Tibial artery (tissue), 4 donors: Measurements from ENCODE around the gene ETV6.

Source experiments
- DNase-seq, 2 donors: peaks; one replicate each; pipeline ENCODE4 v3.0.0-alpha.2; 2019
- H3K27ac ChIP-seq, 2 donors: fragments of 200-600 bp; sonication (generic) in 1 of 2; 1 replicate in 1 of 2; 2 replicates in 1 of 2; pipeline ENCODE4 v1.5.1; 2018 to 2019; ENCODE audit warnings: mild to moderate bottlenecking in 1 of 2
- H3K27me3 ChIP-seq, 2 donors: fragments of 200-600 bp; sonication (generic) in 1 of 2; one replicate each; pipeline versions ENCODE4 v1.5.1 to v1.6.0; 2016 to 2019
- H3K36me3 ChIP-seq, 3 donors: fragments of 200-600 bp; sonication (generic) in 2 of 3; one replicate each; pipeline ENCODE4 v1.5.1; 2016 to 2019; ENCODE audit warnings: mild to moderate bottlenecking in 2 of 3
- H3K4me1 ChIP-seq, 4 donors: fragments of 200-600 bp; sonication (generic) in 2 of 4; 1 replicate in 3 of 4; 2 replicates in 1 of 4; pipeline ENCODE4 v1.5.1; 2016 to 2019
- H3K4me3 ChIP-seq, 2 donors: fragments of 200-600 bp; sonication (generic) in 1 of 2; 1 replicate in 1 of 2; 2 replicates in 1 of 2; pipeline ENCODE4 v1.5.1; 2018 to 2019; ENCODE audit warnings: mild to moderate bottlenecking in 2 of 2
- H3K9me3 ChIP-seq, 3 donors: fragments of 200-600 bp; sonication (generic) in 1 of 3; one replicate each; pipeline ENCODE4 v1.5.1; 2016 to 2019
- CTCF ChIP-seq, 2 experiments: fragments of 200-600 bp in 1 of 2; fragments of 450-650 bp in 1 of 2; IDR thresholded peaks; one replicate each; pipeline ENCODE4 v1.5.1; 2017 to 2019; ENCODE audit warnings: antibody characterized with exemption in 2 of 2, mild to moderate bottlenecking in 1 of 2, moderate library complexity in 1 of 2
- intact Hi-C: fragments of 100-400 bp; cut with DNase I; formaldehyde crosslinking; loops from one replicate; pipeline ENCODE4 v1.15.0; 2023; ENCODE audit warnings: low total_unique reads

Gene ETV6

DNA sequence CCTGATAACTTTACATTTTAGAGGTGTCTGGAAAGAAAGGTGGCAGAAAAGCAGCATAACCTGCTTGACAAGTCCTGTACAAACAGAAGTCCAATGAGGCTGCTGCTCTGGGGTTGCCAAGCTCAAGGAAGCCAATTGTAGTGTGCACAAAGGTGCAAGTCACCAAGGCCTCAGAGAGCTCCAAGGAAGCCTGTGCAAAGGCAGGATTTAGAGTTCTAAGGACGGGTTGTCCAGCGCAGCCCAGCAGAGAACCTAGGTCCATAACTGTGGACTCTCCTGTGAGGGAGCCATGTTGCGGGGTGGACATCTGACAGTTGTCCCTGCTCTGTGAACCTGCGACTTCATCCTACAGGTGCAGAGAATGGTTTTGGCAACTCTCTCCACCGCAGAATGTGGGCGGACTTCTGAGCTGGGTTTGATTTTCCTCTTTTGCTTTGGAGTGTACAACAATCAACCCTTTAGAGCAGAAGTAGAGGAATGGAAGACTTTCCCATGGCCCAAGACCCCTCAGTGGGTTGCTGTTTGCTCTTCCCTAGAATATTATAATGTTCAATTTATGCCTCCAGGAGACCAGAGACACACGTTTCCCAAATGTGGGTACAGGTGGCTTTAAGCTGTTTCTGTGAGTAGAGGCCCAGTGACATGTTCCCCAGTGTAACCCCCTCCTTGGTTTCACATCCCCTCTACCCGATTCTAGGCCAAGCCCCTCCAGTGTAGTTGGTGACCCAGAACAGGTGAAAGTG lies 81.0 kb downstream of the ETV6 start:
- no peak for TF ChIP-seq CTCF (IDR thresholded peaks at IDR 0.05)
- H3K4me3 ChIP-seq = no peak overlapping the region
- no peaks in the 10 kb centered on the region for H3K9me3 ChIP-seq
- intact Hi-C loops = no loop called here
- DNase-seq = no peak
- no peaks in the 10 kb centered on the region for H3K27me3 ChIP-seq
- H3K36me3 ChIP-seq = peaks cover 0 to 4% (median 0%) of the 10 kb centered on the region in 3 donors
- H3K4me1 ChIP-seq = peaks cover 0 to 89% (median 65%) of the 10 kb centered on the region in 4 donors
- H3K27ac ChIP-seq = peak overlapping the region; percentile 55 to 76

DNA sequence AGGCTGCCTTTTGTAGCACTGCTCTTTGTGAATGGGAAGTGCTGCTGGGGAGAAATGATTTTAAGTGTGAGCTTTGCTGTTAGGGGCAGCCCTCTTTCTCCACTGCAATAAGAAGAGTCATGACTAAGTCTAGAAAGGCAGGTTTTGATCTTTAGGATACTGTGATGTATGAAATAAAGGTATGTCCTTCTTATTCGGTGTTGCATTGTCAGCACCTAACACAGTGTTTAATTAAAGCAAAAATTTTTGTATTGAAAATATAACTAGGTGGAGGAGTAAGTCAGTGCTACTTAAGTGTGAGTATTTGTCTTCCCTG lies 81.5 kb downstream of the ETV6 start:
- no peaks in the 10 kb centered on the region for H3K27me3 ChIP-seq
- peaks cover 0 to 86% (median 62%) of the 10 kb centered on the region in 4 donors for H3K4me1 ChIP-seq
- intact Hi-C loops = no loop called here
- H3K9me3 ChIP-seq = no peaks in the 10 kb centered on the region
- peak overlapping the region; percentile 55 to 76 for H3K27ac ChIP-seq
- peaks cover 0 to 4% (median 0%) of the 10 kb centered on the region in 3 donors for H3K36me3 ChIP-seq
- no peak for TF ChIP-seq CTCF (IDR thresholded peaks at IDR 0.05)
- H3K4me3 ChIP-seq = no peak overlapping the region
- DNase-seq = no peak

DNA sequence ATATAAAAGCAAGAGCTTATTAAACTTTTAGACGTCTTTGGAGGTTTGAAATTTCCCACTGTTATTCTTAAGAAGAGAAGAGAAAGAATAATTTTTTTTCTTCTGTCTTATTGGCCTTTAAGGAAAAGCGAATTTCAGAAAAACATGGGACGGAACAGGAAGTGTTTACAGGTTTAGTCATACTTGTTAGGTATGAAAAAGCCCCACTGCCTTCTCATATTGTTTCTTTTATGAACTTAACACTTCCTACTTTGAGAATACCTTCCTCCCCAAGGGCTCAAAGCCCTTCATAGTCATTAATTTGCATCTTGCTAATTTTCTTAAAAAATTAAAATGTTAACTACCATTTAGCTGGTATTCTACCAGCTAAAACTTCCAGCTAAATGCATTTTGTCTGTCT lies 82.0 kb downstream of the ETV6 start:
- intact Hi-C loops = no loop called here
- TF ChIP-seq CTCF (IDR thresholded peaks at IDR 0.05) = no peak
- H3K4me3 ChIP-seq = no peak overlapping the region
- DNase-seq = no peak
- no peaks in the 10 kb centered on the region for H3K9me3 ChIP-seq
- H3K27ac ChIP-seq = peak overlapping the region; percentile 55 to 76
- peaks cover 0 to 88% (median 60%) of the 10 kb centered on the region in 4 donors for H3K4me1 ChIP-seq
- peaks cover 0 to 4% (median 0%) of the 10 kb centered on the region in 3 donors for H3K36me3 ChIP-seq
- H3K27me3 ChIP-seq = no peaks in the 10 kb centered on the region

GRCh38 chr12:11732023-11732422 lies 82.5 kb downstream of the ETV6 start:
- DNase-seq = no peak
- Histone ChIP-seq H3K4me3 (no peak overlapping the region), H3K36me3 (peaks cover 0 to 4% (median 0%) of the 10 kb centered on the region in 3 donors), H3K9me3 (no peaks in the 10 kb centered on the region), H3K4me1 (peaks cover 0 to 88% (median 57%) of the 10 kb centered on the region in 4 donors), H3K27ac (peak overlapping the region; percentile 55 to 76), H3K27me3 (no peaks in the 10 kb centered on the region)
- intact Hi-C loops = no loop called here
- no peak for TF ChIP-seq CTCF (IDR thresholded peaks at IDR 0.05)

- no peak for DNase-seq
- peak overlapping the region; percentile 55 to 76 for H3K27ac ChIP-seq
- no peak overlapping the region for H3K4me3 ChIP-seq
- peaks cover 0 to 87% (median 57%) of the 10 kb centered on the region in 4 donors for H3K4me1 ChIP-seq
- no peaks in the 10 kb centered on the region for H3K27me3 ChIP-seq
- peaks cover 0 to 4% (median 0%) of the 10 kb centered on the region in 3 donors for H3K36me3 ChIP-seq
- intact Hi-C loops = no loop called here
- no peaks in the 10 kb centered on the region for H3K9me3 ChIP-seq
- TF ChIP-seq CTCF (IDR thresholded peaks at IDR 0.05) = no peak
These were observed 83.2 kb downstream of the ETV6 start for GRCh38 chr12:11732715-11733114.
